IPS-20b (cell line): Measurements from ENCODE around the gene UQCR11.
"Not testable (repeated sequence)": the region's sequence is repeated elsewhere in the genome, so short reads cannot be mapped to it uniquely, and the experiment has no call there.

Source experiments
- H3K27ac ChIP-seq: one replicate; pipeline ENCODE4 v1.5.1; 2013; ENCODE audit warnings: low read length
- H3K27me3 ChIP-seq: 2 replicates; pipeline ENCODE4 v1.6.1; 2013; ENCODE audit warnings: mild to moderate bottlenecking, low read length, inconsistent platforms; ENCODE audit not compliant: insufficient read depth
- H3K36me3 ChIP-seq: 2 replicates; pipeline ENCODE4 v1.6.1; 2013; ENCODE audit warnings: low read depth, mild to moderate bottlenecking, inconsistent platforms, low read length, moderate library complexity; ENCODE audit not compliant: insufficient read depth
- H3K4me1 ChIP-seq: 2 replicates; pipeline ENCODE4 v1.6.1; 2013; ENCODE audit warnings: mild to moderate bottlenecking, control low read depth, inconsistent platforms, low read length, moderate library complexity; ENCODE audit not compliant: insufficient read depth
- H3K4me3 ChIP-seq: 2 replicates; pipeline ENCODE4 v1.5.1; 2013; ENCODE audit warnings: mild to moderate bottlenecking, low read length, inconsistent platforms
- H3K9ac ChIP-seq: 2 replicates; pipeline ENCODE4 v1.6.1; 2013; ENCODE audit warnings: low read depth, mild to moderate bottlenecking, inconsistent platforms, low read length, moderate library complexity
- H3K9me3 ChIP-seq: 2 replicates; pipeline ENCODE4 v1.6.1; 2013; ENCODE audit warnings: mild to moderate bottlenecking, low read depth, low read length, inconsistent platforms; ENCODE audit not compliant: insufficient read depth

UQCR11 gene

DNA sequence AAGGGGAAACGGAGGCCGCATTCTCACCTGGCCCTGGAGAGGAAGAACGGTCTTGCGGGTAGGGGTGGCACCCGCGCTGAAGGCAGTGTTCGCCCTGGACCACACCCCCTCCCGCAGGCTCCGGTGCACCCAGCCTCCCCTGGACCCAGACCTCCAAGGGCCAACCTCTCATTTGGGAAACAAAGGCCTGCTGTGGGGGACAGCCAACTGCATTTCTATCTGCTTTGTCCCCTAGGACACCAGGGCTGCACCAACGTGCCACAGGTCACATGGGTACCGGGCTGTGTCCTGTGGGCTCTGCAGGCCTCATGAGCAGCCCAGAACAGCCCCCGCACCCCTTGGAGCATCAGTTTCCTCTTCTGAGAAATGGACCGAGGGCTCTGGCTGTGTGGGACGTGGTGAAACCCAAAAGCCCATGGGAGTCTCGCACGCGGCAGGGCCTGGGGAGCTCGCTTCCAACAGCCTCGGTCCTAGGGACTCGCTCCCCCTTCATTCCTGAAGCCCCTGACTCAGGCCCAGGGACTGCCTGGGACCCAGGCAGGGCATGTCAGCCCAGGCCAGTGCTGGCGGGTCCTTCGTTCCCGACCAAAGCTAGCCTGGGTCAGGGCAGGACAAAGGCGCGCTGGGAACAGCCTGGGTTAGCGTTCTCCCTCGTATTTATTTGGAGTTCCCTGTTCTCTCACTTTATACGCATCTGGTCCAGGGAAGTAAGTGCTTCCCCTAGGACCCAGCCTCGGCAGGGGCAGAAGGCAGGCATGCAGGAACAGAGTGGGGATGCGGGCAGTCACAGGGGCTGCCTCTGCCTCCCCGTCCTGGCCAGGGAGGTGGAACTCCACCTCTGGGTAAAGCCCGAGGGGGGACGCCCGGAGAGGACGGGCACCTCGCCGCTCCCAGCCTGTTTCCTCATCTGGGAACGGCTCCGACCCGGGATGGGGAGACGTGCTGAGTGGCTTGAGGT is 42.5 kb upstream of the UQCR11 start:
- Histone ChIP-seq H3K4me1 (peaks cover 3% of the 10 kb centered on the region; the same call in 1 of the 2 replicates), H3K27ac (no peak overlapping the region), H3K4me3 (no peak overlapping the region), H3K27me3 (no peaks in the 10 kb centered on the region), H3K36me3 (peaks cover 75% of the 10 kb centered on the region), H3K9me3 (no peaks in the 10 kb centered on the region), H3K9ac (no peak overlapping the region)

DNA sequence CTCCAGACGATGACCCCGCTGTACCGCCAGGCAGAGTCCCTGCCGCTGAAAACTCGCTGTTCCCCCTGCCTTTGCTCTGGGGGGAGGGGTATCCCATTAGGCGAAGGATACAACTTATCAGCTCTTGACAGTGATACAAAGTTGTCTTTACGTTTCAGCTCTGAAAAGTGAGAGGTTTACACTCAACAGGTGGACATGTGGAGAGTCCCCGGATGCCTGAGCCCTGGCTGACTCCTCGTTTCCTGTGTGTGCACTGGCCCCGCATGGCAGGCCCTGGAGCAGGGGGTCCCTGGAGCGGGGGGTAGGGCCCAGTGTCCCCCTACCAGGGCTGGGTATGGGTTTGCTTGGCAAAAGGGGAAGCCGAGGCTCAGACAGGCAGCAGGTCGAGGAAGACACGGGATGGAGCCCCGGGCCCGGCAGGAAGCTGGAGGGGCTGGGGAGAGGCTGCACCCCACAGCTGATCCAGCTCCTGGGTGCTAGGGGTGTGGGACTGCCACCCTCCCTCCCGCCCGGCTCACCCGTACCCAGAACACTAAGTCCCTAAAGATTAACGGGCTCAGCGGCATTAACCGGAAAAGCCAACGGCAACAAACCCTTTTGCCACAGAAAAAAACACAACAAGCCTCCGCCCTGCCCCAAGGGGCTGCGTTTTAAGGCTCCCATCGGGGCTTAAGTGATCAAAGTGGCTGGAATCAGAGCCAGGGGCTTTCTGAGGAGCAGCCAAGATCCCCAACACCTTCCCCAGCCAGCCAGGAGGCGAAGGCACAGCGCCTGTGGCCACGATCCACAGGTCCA is 41.6 kb upstream of the UQCR11 start:
- H3K9me3 ChIP-seq, result no peaks in the 10 kb centered on the region
- H3K4me1 ChIP-seq, result peaks cover 3% of the 10 kb centered on the region; the same call in 1 of the 2 replicates
- H3K36me3 ChIP-seq, result peaks cover 85% of the 10 kb centered on the region
- no peaks in the 10 kb centered on the region for H3K27me3 ChIP-seq
- no peak overlapping the region for H3K4me3 ChIP-seq
- no peak overlapping the region for H3K27ac ChIP-seq
- H3K9ac ChIP-seq, result no peak overlapping the region

DNA sequence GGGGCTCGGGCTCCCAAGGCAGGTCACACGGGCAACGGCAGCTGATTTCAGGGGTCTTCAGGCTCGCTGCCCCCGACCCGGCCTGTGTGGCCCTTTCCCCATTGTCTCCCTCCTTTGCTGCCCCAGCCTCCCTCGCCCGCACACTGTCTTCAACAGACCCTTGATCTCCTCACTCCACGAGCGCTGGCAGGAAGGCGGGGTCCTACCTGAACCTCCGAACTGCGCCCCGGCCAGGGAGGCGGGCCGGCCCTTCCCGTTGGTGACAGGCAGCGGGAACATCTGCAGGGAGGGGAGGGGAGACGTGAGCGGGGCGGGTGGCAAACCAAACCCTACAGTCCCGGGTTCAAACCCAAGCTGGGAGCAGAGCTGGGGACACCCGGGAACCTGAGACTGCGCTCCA is 40.9 kb upstream of the UQCR11 start:
- H3K27ac ChIP-seq, result no peak overlapping the region

DNA sequence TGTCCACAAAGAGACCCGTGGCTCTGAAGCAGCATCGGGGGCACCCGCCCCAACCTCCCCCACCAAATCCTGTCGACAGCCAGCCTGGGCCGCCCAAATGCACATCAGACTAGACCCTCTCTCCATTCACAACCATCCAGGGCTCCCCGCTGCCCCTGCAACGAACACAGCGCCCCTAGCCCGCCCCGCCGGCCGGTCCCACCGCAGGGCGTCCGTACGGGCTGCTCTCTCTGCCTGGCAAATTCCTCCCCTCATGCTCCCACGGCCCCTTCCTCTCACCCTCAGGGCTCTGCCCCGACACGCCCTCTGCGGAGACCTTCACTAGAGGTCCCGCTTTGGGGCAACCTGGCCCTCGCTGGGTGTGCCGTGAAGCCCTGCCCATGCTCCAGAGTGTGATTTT is 40.0 kb upstream of the UQCR11 start:
- peaks cover 2% of the 10 kb centered on the region; the same call in 1 of the 2 replicates for H3K4me1 ChIP-seq
- no peaks in the 10 kb centered on the region for H3K27me3 ChIP-seq
- H3K36me3 ChIP-seq, result peaks cover 97% of the 10 kb centered on the region
- no peak overlapping the region for H3K27ac ChIP-seq
- no peak overlapping the region for H3K4me3 ChIP-seq
- H3K9ac ChIP-seq, result no peak overlapping the region
- H3K9me3 ChIP-seq, result no peaks in the 10 kb centered on the region

More for the DNA sequence above, 40.9 kb upstream of the UQCR11 start:
- H3K36me3 ChIP-seq, result peaks cover 92% of the 10 kb centered on the region
- H3K4me1 ChIP-seq, result peaks cover 3% of the 10 kb centered on the region; the same call in 1 of the 2 replicates
- no peak overlapping the region for H3K4me3 ChIP-seq
- H3K9me3 ChIP-seq, result no peaks in the 10 kb centered on the region
- H3K9ac ChIP-seq, result no peak overlapping the region
- no peaks in the 10 kb centered on the region for H3K27me3 ChIP-seq

DNA sequence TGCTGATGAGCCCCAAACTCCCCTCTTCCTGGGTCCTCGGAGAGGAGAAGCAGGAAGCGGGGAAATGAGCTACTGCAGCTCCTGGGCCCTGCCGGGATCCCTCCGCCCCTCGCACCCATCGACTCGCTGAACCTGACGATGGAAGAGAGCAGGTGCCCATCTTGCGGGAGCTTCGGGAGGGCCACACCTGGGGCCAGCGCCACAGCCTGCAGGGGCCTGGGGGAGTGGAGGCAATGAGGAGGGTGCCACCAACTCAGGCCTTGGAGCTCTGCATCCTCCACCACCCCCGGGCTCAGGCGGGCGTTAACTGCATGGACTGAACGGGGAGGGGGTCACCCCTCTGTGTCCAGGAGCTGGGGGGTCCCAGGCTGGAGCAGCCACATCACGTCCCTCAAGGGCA is 38.8 kb upstream of the UQCR11 start:
- Histone ChIP-seq H3K36me3 (peaks cover 97% of the 10 kb centered on the region), H3K9ac (no peak overlapping the region), H3K27me3 (no peaks in the 10 kb centered on the region), H3K4me3 (no peak overlapping the region), H3K4me1 (no peaks in the 10 kb centered on the region), H3K27ac (no peak overlapping the region), H3K9me3 (no peaks in the 10 kb centered on the region)

DNA sequence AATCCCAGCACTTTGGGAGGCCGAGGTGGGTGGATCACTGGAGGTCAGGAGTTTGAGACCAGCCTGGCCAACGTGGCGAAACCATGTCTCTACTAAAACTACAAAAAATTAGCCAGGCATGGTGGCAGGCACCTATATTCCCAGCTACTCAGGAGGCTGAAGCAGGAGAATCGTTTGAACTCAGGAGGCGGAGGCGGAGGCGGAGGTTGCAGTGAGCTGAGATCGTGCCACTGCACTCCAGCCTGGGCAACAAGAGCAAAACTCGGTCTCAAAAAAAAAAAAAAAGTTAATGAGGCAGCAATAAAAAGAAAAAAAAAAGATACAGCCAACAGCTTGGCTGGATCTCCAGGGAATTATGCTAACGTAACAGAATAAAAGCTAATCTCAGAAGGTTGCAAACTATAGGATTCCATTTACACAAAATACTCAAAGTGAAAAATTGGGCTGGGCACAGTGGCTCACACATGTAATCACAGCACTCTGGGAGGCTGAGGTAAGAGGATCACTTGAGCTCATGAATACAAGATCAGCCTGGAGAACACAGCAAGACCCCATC is 35.7 kb upstream of the UQCR11 start:
- H3K27ac ChIP-seq, H3K27me3 ChIP-seq, H3K4me1 ChIP-seq, H3K9me3 ChIP-seq, H3K9ac ChIP-seq, H3K4me3 ChIP-seq: not testable (repeated sequence)
- H3K36me3 ChIP-seq, result peaks cover 95% of the 10 kb centered on the region

DNA sequence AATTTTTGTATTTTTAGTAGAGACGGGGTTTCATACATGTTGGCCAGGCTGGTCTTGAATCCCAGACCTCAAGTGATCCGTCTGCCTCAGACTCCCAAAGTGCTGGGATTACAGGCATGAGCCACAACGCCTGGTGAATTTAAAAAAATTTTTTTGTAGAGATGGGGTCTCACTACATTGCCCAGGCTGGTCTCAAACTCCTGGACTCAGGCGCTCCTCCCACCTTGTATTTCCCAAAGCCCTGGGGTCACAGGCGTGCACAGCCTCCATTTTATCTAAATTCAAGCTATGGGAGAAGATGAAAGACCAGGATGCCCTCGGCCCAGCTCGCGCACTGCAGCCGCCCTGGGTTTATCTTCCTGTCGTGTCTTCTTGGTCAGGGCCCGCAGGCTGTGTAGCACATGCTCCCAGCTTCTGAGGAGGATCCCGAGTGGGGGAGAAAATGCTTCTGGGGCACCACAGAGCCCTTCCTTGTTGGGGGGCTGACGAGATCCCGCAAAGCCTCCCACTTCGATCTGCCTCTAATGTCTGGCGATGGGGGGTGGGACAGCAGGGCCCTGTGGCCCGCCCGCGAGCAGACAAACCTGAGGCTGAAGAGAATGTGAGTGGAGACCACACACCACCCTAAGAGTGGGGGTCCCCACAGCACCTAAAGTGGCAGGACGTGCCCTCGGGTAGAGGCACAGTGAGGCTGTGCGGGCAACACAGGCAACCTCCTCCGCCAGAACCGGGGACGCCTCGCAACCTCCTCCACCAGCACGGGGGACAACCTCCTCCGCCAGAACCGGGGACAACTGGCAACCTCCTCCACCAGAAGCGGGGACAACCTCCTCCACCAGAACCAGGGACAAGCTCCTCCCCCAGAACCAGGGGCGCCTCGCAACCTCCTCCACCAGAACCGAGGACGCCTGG is 31.3 kb upstream of the UQCR11 start:
- no peaks in the 10 kb centered on the region for H3K9me3 ChIP-seq
- H3K27me3 ChIP-seq, result no peaks in the 10 kb centered on the region
- H3K36me3 ChIP-seq, result peaks cover 88% of the 10 kb centered on the region
- H3K4me1 ChIP-seq, result no peaks in the 10 kb centered on the region
- H3K27ac ChIP-seq, result no peak overlapping the region
- H3K4me3 ChIP-seq, result no peak overlapping the region
- H3K9ac ChIP-seq, result no peak overlapping the region

DNA sequence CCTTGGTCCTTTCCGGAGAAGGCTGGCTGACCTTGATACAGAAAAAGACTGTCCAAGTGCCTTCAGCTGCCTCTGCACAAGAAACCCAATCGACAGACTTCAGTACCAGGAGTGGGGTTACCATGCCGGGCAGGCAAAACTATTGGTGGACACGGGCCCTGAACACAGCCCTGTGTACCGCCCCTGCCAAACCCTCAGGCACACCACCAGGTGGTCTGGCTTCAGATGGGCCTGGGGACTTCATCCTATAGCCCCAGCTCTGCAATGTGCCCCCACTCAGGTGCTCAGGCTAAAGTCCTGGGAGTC is 29.6 kb upstream of the UQCR11 start:
- Histone ChIP-seq H3K36me3 (peaks cover 87% of the 10 kb centered on the region), H3K27ac (no peak overlapping the region)

DNA sequence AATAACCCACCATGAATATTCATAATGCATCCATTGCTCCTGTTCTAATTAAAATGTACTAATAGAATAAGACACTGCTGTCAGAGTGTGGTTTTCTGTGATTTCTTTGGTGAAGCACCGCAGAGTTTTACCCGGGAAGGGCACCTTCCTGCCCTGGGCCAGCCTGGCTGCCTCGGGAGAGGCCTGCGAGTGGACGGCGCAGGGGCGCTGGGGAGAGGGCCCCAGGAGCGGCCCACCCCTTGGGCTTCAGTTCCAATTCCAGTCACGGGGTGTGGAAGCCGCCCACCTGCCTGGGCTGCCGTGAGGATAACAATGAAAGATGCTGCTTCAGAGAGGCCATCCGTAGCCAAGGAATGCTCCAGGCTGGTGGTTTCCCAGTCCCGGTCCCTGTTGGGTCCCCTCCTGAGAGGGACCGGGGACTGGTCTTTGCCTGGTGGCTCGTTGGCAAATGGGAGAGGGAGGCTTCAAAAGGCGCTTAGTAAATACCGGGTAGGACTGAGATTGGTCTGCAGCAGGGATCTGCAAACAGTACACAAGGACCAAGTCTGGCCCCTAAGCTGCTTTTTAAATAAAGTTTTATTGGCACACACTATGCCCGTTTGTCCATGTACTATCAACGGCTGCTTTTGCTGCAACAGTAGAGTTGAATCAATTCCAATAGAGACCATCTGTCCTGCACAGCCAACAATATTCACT is 29.1 kb upstream of the UQCR11 start:
- H3K4me1 ChIP-seq, result no peaks in the 10 kb centered on the region
- peaks cover 82% of the 10 kb centered on the region for H3K36me3 ChIP-seq
- no peak overlapping the region for H3K9ac ChIP-seq
- no peak overlapping the region for H3K4me3 ChIP-seq
- H3K9me3 ChIP-seq, result no peaks in the 10 kb centered on the region
- H3K27ac ChIP-seq, result no peak overlapping the region
- no peaks in the 10 kb centered on the region for H3K27me3 ChIP-seq

More for the DNA sequence above, 29.6 kb upstream of the UQCR11 start:
- H3K4me3 ChIP-seq, result no peak overlapping the region
- H3K4me1 ChIP-seq, result no peaks in the 10 kb centered on the region
- H3K27me3 ChIP-seq, result no peaks in the 10 kb centered on the region
- H3K9me3 ChIP-seq, result no peaks in the 10 kb centered on the region
- no peak overlapping the region for H3K9ac ChIP-seq

DNA sequence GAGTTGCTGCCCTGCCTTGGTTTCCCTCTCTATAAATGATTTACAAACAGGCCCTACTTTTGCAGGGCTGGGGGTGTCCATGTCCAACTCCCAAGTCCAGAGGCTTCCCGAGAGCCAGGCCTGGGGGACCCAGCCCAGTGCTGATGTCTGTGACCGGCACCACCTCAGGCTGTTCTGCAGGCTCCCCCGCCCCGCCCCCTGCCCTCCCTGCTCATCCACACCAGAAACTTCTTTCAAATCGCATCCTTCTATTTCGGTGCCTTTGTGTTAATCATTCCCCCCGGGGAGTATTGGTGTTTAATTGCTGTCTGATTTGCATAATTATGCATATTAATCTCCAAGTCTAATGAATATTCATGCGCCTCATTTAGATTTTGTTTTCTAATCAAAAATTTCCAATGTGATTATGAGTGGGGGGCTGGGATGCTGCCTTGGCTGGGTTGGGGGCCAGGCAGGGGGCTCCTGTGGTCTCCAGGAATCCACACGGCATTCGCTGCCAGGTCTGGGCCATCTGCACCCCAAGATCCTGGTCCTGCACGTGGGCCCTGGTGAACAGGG is 28.1 kb upstream of the UQCR11 start:
- no peak overlapping the region for H3K9ac ChIP-seq
- no peak overlapping the region for H3K27ac ChIP-seq
- H3K36me3 ChIP-seq, result peaks cover 72% of the 10 kb centered on the region
- H3K4me3 ChIP-seq, result no peak overlapping the region
- H3K4me1 ChIP-seq, result no peaks in the 10 kb centered on the region
- H3K9me3 ChIP-seq, result no peaks in the 10 kb centered on the region
- no peaks in the 10 kb centered on the region for H3K27me3 ChIP-seq
